OCI-LY7 (cell line): Measurements from ENCODE around the gene ARFIP2.

Experiments
- EZH2phosphoT487 ChIP-seq: fragments of 200-600 bp; sonication (generic); IDR thresholded peaks from 2 replicates; pipeline ENCODE4 v1.6.1; 2018; ENCODE audit warnings: low read depth, borderline replicate concordance, mild to moderate bottlenecking, mixed run types, antibody characterized with exemption, low read length, moderate library complexity, mixed read lengths
- TF ChIP-seq, protein P1 (sequence below): fragments of 200-600 bp; sonication (generic); conservative IDR thresholded peaks from 2 replicates; pipeline ENCODE4 v1.5.1; 2014; ENCODE audit warnings: mild to moderate bottlenecking, antibody characterized with exemption, low read length, moderate library complexity, mixed read lengths

DNA sequence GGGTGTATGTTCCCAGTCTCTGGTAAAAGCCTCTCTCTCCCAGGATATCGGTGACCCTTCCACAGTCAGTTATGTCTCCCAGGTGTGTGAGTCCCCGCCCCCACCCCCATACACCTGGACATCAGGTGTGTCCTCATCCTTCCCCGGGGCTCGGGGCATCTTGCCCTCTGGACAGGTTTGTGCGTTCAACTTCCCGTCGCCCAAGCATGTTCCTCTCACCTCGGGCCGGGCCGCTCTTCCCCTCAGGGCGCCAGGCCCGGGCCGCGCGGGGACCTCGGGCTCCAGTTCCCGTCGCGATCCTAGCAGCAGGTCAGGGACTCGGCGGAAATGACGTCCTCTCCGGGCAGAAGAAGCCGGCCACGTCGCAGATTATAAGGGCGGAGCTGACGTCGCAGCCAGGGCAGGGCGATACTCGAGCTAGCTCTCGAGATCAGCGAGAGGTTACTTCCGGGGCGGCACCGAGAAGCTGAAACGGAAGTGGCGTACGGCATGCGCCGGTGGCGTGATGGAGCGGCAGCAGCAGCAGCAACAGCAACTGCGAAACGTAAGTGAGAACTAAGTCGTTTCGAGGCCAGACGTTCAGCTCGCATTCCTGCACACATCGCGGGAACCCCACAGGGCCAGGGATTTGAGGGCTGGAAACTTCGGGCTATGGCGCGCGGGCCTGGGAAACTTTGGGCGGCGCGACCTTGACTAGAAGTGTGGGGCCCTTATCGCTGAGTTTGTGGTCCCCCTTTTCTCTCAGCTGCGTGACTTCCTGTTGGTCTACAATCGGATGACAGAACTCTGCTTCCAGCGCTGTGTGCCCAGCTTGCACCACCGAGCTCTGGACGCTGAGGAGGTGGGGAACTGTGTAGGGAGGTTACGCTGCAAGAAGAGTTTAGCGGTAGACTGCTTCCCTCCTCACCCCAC, at the start of gene ARFIP2, which contains the start of gene TIMM10B:
- TF ChIP-seq, protein P1, sequence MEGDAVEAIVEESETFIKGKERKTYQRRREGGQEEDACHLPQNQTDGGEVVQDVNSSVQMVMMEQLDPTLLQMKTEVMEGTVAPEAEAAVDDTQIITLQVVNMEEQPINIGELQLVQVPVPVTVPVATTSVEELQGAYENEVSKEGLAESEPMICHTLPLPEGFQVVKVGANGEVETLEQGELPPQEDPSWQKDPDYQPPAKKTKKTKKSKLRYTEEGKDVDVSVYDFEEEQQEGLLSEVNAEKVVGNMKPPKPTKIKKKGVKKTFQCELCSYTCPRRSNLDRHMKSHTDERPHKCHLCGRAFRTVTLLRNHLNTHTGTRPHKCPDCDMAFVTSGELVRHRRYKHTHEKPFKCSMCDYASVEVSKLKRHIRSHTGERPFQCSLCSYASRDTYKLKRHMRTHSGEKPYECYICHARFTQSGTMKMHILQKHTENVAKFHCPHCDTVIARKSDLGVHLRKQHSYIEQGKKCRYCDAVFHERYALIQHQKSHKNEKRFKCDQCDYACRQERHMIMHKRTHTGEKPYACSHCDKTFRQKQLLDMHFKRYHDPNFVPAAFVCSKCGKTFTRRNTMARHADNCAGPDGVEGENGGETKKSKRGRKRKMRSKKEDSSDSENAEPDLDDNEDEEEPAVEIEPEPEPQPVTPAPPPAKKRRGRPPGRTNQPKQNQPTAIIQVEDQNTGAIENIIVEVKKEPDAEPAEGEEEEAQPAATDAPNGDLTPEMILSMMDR, result no peak
- TF ChIP-seq EZH2phosphoT487, result no peak
